Keratinocyte (primary cell): ENCODE measurements around the gene PRKCG.

Experiments
- CTCF ChIP-seq, 3 experiments: IDR thresholded peaks in 1 of 3; conservative IDR thresholded peaks in 1 of 3; optimal IDR thresholded peaks in 1 of 3; 2 replicates in 2 of 3; 3 replicates in 1 of 3; pipeline versions ENCODE3 to v1.5.1; 2011; ENCODE audit warnings: low read length in 3 of 3, mild to moderate bottlenecking in 3 of 3, moderate library complexity in 2 of 3, control low read depth in 1 of 3, inconsistent platforms in 1 of 3; ENCODE audit not compliant: insufficient read depth in 2 of 3; ENCODE audit errors: extremely low read depth in 1 of 3
- EZH2 ChIP-seq: IDR thresholded peaks from one replicate; pipeline ENCODE4 v1.6.1; 2012; ENCODE audit warnings: inconsistent platforms, mild to moderate bottlenecking, low read length, moderate library complexity

GRCh38 chr19:53942001-53942786, 60.2 kb downstream of the PRKCG start:
- TF ChIP-seq CTCF (optimal IDR thresholded peaks at IDR 0.05 in 1 of 3, IDR thresholded peaks at IDR 0.05 in 1 of 3, conservative IDR thresholded peaks at IDR 0.05 in 1 of 3; ENCODE audit: extremely low read depth in 1 of 3, insufficient read depth in 2 of 3, low read length in 3 of 3) (no peak), EZH2 (no peak)
